ENCODE measurements around the gene CREG1. TPM values are rescaled to one million over a fixed set of nuclear protein-coding genes. Genes with fewer than 3 reads are reported as not detected.

The CREG1 gene
- total RNA-seq (100 to 1,000 TPM in 1 of 4 donors, 10 to 100 TPM in 3; 23.6 to 118 (median 50.3) TPM), polyA plus RNA-seq (10 to 100 TPM; 19.2 to 35.5 (median 25.3) TPM)
- long read RNA-seq, donor 1, transcript CREG1-201 (4 exons, 1,974 nt), result major isoform, 222 of 233 reads
- long read RNA-seq, donor 1, partial matches to known transcripts, result 1 of 233 reads
- long read RNA-seq, donor 1, other reads (novel, unspliced or antisense), result 10 of 233 reads
- long read RNA-seq, donor 2, transcript CREG1-201 (4 exons, 1,974 nt), result major isoform, 90 of 95 reads
- long read RNA-seq, donor 2, partial matches to known transcripts, result 0 of 95 reads
- long read RNA-seq, donor 2, other reads (novel, unspliced or antisense), result 5 of 95 reads

- peaks cover 46% of the 10 kb centered on the region for H3K4me1 ChIP-seq
- peak within 1 kb of the TSS; percentile 92 for H3K27ac ChIP-seq
- no peak for TF ChIP-seq CTCF (IDR thresholded peaks at IDR 0.05)
- WGBS, 3 donors, result 1 to 3% (median 1%) methylated on average over 52 to 90 of the region's 90 CpGs
- intact Hi-C loops (cut with DNase I), result no loop called here
- H3K4me3 ChIP-seq, result peak within 1 kb of the TSS; percentile 92
- no peaks in the 10 kb centered on the region for H3K36me3 ChIP-seq (ENCODE audit: insufficient read depth in 1 of 2, low read depth in 1 of 2)
- ATAC-seq, result peak; percentile 91 to 97 (median 95)
- DNase-seq, result peak; percentile 95 to 96
- H3K27me3 ChIP-seq (ENCODE audit: insufficient read depth in 3 of 3, low read length in 2 of 3), result no peaks in the 10 kb centered on the region
- H3K9me3 ChIP-seq, result no peaks in the 10 kb centered on the region
Observed at GRCh38 chr1:167553136-167554027, at the start of gene CREG1. CREG1 (minus strand) TSS chr1:167553762.

DNA sequence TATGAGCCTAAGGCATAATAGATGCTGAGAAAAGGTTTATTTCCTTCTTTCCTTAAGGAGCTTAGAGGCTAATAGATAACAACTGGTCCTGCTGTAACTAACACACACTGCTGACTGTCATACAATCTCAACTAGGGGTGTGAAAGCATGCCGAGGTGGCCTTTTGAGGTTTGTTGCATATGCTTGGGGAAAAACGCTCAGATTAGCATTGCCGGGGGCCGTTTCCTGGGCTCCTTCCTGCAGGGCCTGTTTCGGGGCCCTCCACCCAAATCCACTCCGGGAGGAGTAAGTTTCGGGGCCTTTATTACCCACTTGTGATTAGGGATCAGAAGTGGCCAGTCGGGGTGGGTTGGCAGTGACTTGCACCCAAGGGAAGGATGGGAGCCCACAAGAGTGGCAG lies 49.3 kb upstream of the CREG1 start:
- Histone ChIP-seq H3K4me3 (no peak overlapping the region), H3K9me3 (no peaks in the 10 kb centered on the region), H3K4me1 (peaks cover 24% of the 10 kb centered on the region), H3K36me3 (ENCODE audit: insufficient read depth in 1 of 2, low read depth in 1 of 2) (no peaks in the 10 kb centered on the region), H3K27ac (no peak overlapping the region), H3K27me3 (ENCODE audit: insufficient read depth in 3 of 3, low read length in 2 of 3) (no peaks in the 10 kb centered on the region)
- TF ChIP-seq CTCF (IDR thresholded peaks at IDR 0.05), result no peak
- 84 to 87% (median 84%) methylated on average over 8 of the region's 8 CpGs for WGBS, 3 donors
- intact Hi-C loops (cut with DNase I), result loop anchor here in 1 of 2 donors (10.0 kb wide), 1 partner anchor 202 kb away; no protein-coding TSS in a partner anchor
- ATAC-seq (no peak), DNase-seq (no peak)

DNA sequence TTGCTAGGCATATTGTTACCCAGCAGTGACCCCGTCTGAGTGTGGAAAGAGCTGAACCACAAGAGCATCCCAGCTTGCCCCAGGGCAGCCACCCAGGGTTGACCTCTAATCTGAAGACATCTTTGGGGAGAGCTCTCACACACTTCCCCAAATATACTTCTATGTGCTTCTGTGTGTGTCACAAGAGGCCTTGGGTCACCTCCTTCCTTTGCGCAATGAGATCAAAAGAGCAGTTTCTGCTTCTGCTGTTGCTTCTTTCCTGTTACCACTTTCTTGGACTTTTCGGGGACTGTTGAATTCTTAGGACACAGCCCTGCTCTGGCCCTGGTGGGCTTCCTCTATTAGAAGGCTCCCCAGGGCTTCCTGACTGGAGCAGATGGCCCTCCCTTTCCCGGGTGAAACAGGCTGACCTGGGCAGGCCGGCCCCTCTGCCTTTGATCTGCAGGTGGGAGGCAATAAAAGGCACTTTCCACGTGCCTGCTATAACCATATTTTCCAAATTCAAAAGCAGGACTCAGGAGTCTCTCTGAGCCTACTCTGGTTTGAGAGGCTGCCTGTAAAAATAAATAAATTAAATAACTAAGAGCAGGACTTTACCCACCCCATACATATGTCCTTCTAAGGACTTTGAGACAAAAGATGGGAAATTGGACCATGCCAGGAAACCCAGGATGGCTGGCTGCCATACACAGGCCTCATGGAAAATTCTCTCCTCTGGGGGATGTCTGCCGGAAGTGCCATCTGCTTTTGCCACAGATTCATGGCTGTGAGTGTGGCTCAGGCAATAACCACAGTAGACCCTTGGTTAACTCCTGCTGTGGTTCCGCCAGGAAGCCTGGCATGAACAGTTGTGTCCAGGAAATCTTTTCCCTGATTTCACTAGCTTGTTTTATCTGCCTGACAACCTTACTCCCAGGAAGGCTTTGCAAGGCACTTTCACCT lies 48.2 kb upstream of the CREG1 start:
- intact Hi-C loops (cut with DNase I), result loop anchor here (2.0 to 10.0 kb wide), 3 partner anchors 61 to 203 kb away; no protein-coding TSS in a partner anchor
- H3K36me3 ChIP-seq (ENCODE audit: insufficient read depth in 1 of 2, low read depth in 1 of 2), result no peaks in the 10 kb centered on the region
- no peaks in the 10 kb centered on the region for H3K27me3 ChIP-seq (ENCODE audit: insufficient read depth in 3 of 3, low read length in 2 of 3)
- DNase-seq (peak; percentile 40 to 63), ATAC-seq (peak; percentile 32 to 59 (median 54))
- H3K4me3 ChIP-seq, result no peak overlapping the region
- no peaks in the 10 kb centered on the region for H3K9me3 ChIP-seq
- TF ChIP-seq CTCF (IDR thresholded peaks at IDR 0.05), result no peak
- H3K4me1 ChIP-seq, result peaks cover 24% of the 10 kb centered on the region
- H3K27ac ChIP-seq, result peak overlapping the region; percentile 51
- WGBS, 3 donors, result 56 to 61% (median 59%) methylated on average over 8 of the region's 8 CpGs

DNA sequence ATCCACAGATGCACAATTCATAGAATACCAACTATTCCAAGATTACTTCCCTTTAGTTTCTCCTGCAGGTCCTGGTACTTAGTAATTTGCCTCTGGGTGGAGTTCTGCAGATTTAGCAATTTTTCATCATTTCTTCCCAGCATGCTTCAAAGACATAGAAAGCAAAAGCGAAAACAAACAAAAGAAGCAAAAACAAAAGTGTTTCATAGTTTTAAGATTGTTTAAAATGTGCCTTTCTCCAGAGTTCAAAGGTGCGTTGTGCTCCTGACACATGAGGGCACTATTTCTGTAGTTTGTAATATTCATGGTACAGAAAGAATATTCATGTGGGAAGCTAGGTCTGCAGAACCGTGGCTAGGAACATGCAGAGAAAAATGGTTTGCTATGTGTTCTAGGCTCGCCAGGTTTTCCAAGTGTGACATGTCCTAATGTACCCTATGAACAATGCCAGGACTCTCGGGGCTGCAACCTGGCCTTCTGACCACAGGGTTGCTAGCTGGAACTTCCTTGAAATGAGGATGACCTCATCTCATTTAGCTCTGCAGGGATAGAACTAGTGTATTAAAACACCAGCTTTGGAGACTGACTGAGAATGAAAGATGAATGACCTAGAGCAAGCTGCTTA lies 46.5 kb upstream of the CREG1 start:
- ATAC-seq, result peak; percentile 85 to 94 (median 90)
- Histone ChIP-seq H3K27ac (peak overlapping the region; percentile 51), H3K4me3 (no peak overlapping the region), H3K36me3 (ENCODE audit: insufficient read depth in 1 of 2, low read depth in 1 of 2) (no peaks in the 10 kb centered on the region), H3K9me3 (no peaks in the 10 kb centered on the region), H3K27me3 (ENCODE audit: insufficient read depth in 3 of 3, low read length in 2 of 3) (no peaks in the 10 kb centered on the region), H3K4me1 (peaks cover 24% of the 10 kb centered on the region)
- DNase-seq, result peak; percentile 31 to 59
- WGBS, 3 donors, result 14 to 21% (median 15%) methylated on average over 5 of the region's 5 CpGs
- TF ChIP-seq CTCF (IDR thresholded peaks at IDR 0.05), result peak; percentile 62
- intact Hi-C loops (cut with DNase I), result loop anchor here (1.0 to 10.0 kb wide), 4 partner anchors 63 to 205 kb away; no protein-coding TSS in a partner anchor
